ENCODE measurements around the gene KLF1.
A peak's percentile ranks its signal among the peaks of the same experiment; 100 is the strongest.

KLF1 gene

GRCh38 chr19:12836529-12836863, 50.5 kb downstream of the KLF1 start:
- DNase-seq = no peak

GRCh38 chr19:12834976-12835757, 51.8 kb downstream of the KLF1 start:
- DNase-seq = no peak

GRCh38 chr19:12834566-12834943, 52.4 kb downstream of the KLF1 start, which contains the start of gene RTBDN:
TSS of gene RTBDN (minus strand) at chr19:12834579. CDS start at chr19:12829979, 4,600 bp downstream.
- DNase-seq = peak; percentile 27
